VCaP (cell line): ENCODE results near the gene CCDC170.

Source experiments
- H3K27ac ChIP-seq: fragments of 450-650 bp; 2 replicates; pipeline ENCODE4 v1.5.1; 2017
- CTCF ChIP-seq: fragments of 450-650 bp; conservative IDR thresholded peaks from 2 replicates; pipeline ENCODE4 v1.5.1; 2017; ENCODE audit warnings: mild to moderate bottlenecking, moderate library complexity

Gene CCDC170

GRCh38 chr6:151494936-151495320 lies 1.1 kb downstream of the CCDC170 start:
- no peak for TF ChIP-seq CTCF
- no peak overlapping the region for H3K27ac ChIP-seq

DNA sequence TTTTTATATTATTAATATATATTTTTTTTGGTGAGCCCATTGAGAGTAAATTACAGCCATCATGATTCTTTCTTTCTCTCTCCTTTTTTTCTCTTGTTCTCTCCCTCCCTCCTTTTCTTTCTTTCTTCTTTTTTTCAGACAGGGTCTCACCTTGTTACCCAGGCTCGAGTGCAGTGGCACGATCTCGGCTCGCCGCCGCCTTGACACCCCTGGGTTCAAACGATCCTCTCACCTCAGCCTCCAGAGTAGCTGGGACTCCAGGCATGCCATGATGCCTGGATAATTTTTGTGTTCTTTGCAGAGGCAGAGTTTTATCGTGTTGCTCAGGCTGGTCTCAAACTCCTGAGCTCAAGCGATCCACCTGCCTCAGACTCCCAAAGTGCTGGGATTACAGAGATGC lies 1.6 kb downstream of the CCDC170 start:
- TF ChIP-seq CTCF: no peak
- no peak overlapping the region for H3K27ac ChIP-seq

GRCh38 chr6:151497905-151498304 lies 4.1 kb downstream of the CCDC170 start:
- H3K27ac ChIP-seq: no peak overlapping the region
- TF ChIP-seq CTCF: no peak

DNA sequence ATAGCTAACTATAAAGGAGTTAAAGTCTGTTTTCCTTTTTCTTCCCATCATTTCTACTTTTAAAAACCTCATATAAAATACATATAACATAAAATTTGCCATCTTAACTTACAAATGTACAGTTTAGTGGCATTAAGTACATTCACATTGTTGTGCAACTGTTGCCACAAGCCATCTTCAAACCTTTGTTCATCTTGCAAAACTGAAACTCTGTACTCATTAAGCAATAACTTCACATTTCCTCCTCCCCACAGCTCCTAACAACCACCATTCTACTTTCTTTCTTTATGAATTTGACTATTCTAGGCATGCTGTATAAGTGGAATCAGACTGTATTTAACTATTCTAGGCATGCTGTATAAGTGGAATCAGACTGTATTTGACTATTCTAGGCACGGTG lies 4.5 kb downstream of the CCDC170 start:
- no peak for TF ChIP-seq CTCF

DNA sequence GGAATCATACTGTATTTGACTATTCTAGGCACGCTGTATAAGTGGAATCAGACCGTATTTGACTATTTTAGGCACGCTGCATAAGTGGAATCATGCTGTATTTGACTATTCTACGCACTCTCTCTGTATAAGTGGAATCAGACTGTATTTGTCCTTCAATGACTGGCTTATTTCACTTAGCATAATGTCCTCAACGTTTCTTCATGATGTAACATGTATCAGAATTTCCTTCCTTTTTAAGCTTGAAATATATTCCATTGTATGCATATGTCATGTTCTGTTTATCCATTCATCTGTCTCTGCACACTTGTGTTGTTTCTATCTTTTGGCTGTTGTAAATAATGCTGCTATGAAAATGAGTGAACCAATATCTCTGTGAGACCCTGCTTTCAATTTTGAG lies 5.7 kb downstream of the CCDC170 start:
- no peak overlapping the region for H3K27ac ChIP-seq
- TF ChIP-seq CTCF: no peak

More for the DNA sequence above, 4.5 kb downstream of the CCDC170 start:
- H3K27ac ChIP-seq: no peak overlapping the region

- H3K27ac ChIP-seq: no peak overlapping the region
- no peak for TF ChIP-seq CTCF
Measured at GRCh38 chr6:151501511-151502136, 7.8 kb downstream of the CCDC170 start.

GRCh38 chr6:151502499-151502898 lies 8.7 kb downstream of the CCDC170 start:
- TF ChIP-seq CTCF: no peak
- H3K27ac ChIP-seq: no peak overlapping the region
